GM12878 (cell line): ENCODE measurements around the gene DDX20. TPM values are rescaled to one million over a fixed set of nuclear protein-coding genes. Genes with fewer than 3 reads are reported as not detected.
A peak's percentile ranks its signal among the peaks of the same experiment; 100 is the strongest.

Source experiments
- ATF7 ChIP-seq: fragments of 450-650 bp; IDR thresholded peaks from 2 replicates; pipeline ENCODE4 v1.6.1; 2016; ENCODE audit warnings: low read depth, mild to moderate bottlenecking
- BRCA1 ChIP-seq: IDR thresholded peaks from 2 replicates; pipeline ENCODE4 v1.6.1; 2011; ENCODE audit warnings: low read depth, low read length, improper control_type of control experiment
- E2F8 ChIP-seq: fragments of 450-650 bp; IDR thresholded peaks from 2 replicates; pipeline ENCODE4 v1.6.1; 2018; ENCODE audit warnings: mild to moderate bottlenecking, low read depth, moderate library complexity; ENCODE audit not compliant: partially characterized antibody
- FOXK2 ChIP-seq: fragments of 450-650 bp; IDR thresholded peaks from 2 replicates; pipeline ENCODE4 v1.6.1; 2017; ENCODE audit warnings: mild to moderate bottlenecking, moderate library complexity
- KLF5 ChIP-seq: fragments of 450-650 bp; IDR thresholded peaks from 2 replicates; pipeline ENCODE4 v1.6.1; 2014; ENCODE audit warnings: mild to moderate bottlenecking; ENCODE audit not compliant: partially characterized antibody
- MTA2 ChIP-seq: fragments of 450-650 bp; IDR thresholded peaks from 2 replicates; pipeline ENCODE4 v1.6.1; 2016; ENCODE audit warnings: low read depth, mild to moderate bottlenecking, moderate library complexity
- MYC ChIP-seq: IDR thresholded peaks from 2 replicates; pipeline ENCODE4 v1.6.1; 2011; ENCODE audit warnings: mild to moderate bottlenecking, low read length, moderate library complexity, inconsistent platforms; ENCODE audit not compliant: insufficient read depth, insufficient replicate concordance, insufficient read length, severe bottlenecking
- NR2C1 ChIP-seq: fragments of 450-650 bp; IDR thresholded peaks from 2 replicates; pipeline ENCODE4 v1.6.1; 2017; ENCODE audit warnings: antibody characterized with exemption, mild to moderate bottlenecking, moderate library complexity
- PAX8 ChIP-seq: fragments of 450-650 bp; IDR thresholded peaks from 2 replicates; pipeline ENCODE4 v1.6.1; 2017; ENCODE audit warnings: mild to moderate bottlenecking, moderate library complexity
- POU2F2 ChIP-seq: IDR thresholded peaks from 3 replicates; pipeline ENCODE4 v1.6.1; 2011; ENCODE audit warnings: low read depth, mild to moderate bottlenecking, low read length, borderline replicate concordance
- SREBF1 ChIP-seq: IDR thresholded peaks from 2 replicates; pipeline ENCODE4 v1.6.1; 2012; ENCODE audit warnings: mild to moderate bottlenecking, low read length
- STAT1 ChIP-seq: fragments of 450-650 bp; conservative IDR thresholded peaks from 2 replicates; pipeline ENCODE4 v1.6.1; 2014; ENCODE audit warnings: antibody characterized with exemption, mild to moderate bottlenecking
- ZBED1 ChIP-seq: IDR thresholded peaks from 2 replicates; pipeline ENCODE4 v1.6.1; 2016; ENCODE audit warnings: borderline replicate concordance
- ZNF384 ChIP-seq: IDR thresholded peaks from 2 replicates; pipeline ENCODE4 v1.6.1; 2012; ENCODE audit warnings: low read depth, mild to moderate bottlenecking, low read length, improper control_type of control experiment, borderline replicate concordance
- ZSCAN29 ChIP-seq: fragments of 450-650 bp; IDR thresholded peaks from 2 replicates; pipeline ENCODE4 v1.6.1; 2017; ENCODE audit warnings: mild to moderate bottlenecking, moderate library complexity
- polyA plus RNA-seq, 11 experiments: library from polyadenylated mRNA; depleted of rRNA in 4 of 11; unstranded in 6 of 11; stranded (reverse) in 5 of 11; fragments of >200 nt; fragmentation: Nextera tagmentation in 4 of 11; fragmentation: Illumina TruSeq in 1 of 11; extraction: Ambion mirVana in 4 of 11; extraction: Trizol in 1 of 11; gene quantifications; 1 replicate in 1 of 11; 2 replicates in 10 of 11; pipeline versions ENCODE4 v1.2.1 to v1.2.3, GENCODE V29; 2011 to 2016; ENCODE audit warnings: inconsistent platforms in 2 of 11, missing spikeins in 2 of 11, low read depth in 1 of 11
- total RNA-seq, 4 experiments: library from RNA; depleted of rRNA in 3 of 4; stranded (reverse); fragments of >200 nt in 3 of 4; fragmentation: Illumina TruSeq in 1 of 4; extraction: Trizol in 1 of 4; gene quantifications; 2 replicates each; pipeline versions ENCODE4 v1.2.1 to v1.2.3, GENCODE V29; 2013 to 2021
- TF ChIP-seq, protein P1 (sequence below): fragments of 450-650 bp; formaldehyde crosslinking; IDR thresholded peaks from 2 replicates; pipeline ENCODE4 v1.4.0; 2020; ENCODE audit warnings: mild to moderate bottlenecking, moderate library complexity
- TF ChIP-seq, protein P2 (sequence below): fragments of 450-650 bp; IDR thresholded peaks from 2 replicates; pipeline ENCODE4 v1.6.1; 2017; ENCODE audit warnings: mild to moderate bottlenecking, low read depth, inconsistent platforms; ENCODE audit not compliant: poor library complexity, severe bottlenecking
- TF ChIP-seq, protein P3 (sequence below): fragments of 450-650 bp; IDR thresholded peaks from 2 replicates; pipeline ENCODE4 v1.6.1; 2018; ENCODE audit warnings: borderline replicate concordance, mild to moderate bottlenecking; ENCODE audit not compliant: partially characterized antibody

Gene DDX20
- total and polyA plus RNA-seq, 10 of the 15 experiments (the other 5 are each of a cell fraction or from before 2014, with no cell fraction given): 7.2 to 30.6 (median 25.1) TPM

- TF ChIP-seq KLF5 (no peak), MYC (no peak), PAX8 (no peak), MTA2 (0 out of 2 replicates have a peak, but pooled peaks have one; percentile 8), POU2F2 (peak; percentile 12; the same call in 1 of the 3 replicates), SREBF1 (peak; percentile 26; the same call in 1 of the 2 replicates), E2F8 (peak; percentile 100), FOXK2 (peak; percentile 53), ATF7 (peak; percentile 61; the same call in 1 of the 2 replicates), NR2C1 (peak; percentile 48; the same call in 1 of the 2 replicates), ZBED1 (0 out of 2 replicates have a peak, but pooled peaks have one; percentile 14), BRCA1 (peak; percentile 84), ZSCAN29 (no peak; the same call in 1 of the 2 replicates), ZNF384 (peak; percentile 55), STAT1 (peak; percentile 96; the same call in 1 of the 2 replicates)
- TF ChIP-seq, protein P1, sequence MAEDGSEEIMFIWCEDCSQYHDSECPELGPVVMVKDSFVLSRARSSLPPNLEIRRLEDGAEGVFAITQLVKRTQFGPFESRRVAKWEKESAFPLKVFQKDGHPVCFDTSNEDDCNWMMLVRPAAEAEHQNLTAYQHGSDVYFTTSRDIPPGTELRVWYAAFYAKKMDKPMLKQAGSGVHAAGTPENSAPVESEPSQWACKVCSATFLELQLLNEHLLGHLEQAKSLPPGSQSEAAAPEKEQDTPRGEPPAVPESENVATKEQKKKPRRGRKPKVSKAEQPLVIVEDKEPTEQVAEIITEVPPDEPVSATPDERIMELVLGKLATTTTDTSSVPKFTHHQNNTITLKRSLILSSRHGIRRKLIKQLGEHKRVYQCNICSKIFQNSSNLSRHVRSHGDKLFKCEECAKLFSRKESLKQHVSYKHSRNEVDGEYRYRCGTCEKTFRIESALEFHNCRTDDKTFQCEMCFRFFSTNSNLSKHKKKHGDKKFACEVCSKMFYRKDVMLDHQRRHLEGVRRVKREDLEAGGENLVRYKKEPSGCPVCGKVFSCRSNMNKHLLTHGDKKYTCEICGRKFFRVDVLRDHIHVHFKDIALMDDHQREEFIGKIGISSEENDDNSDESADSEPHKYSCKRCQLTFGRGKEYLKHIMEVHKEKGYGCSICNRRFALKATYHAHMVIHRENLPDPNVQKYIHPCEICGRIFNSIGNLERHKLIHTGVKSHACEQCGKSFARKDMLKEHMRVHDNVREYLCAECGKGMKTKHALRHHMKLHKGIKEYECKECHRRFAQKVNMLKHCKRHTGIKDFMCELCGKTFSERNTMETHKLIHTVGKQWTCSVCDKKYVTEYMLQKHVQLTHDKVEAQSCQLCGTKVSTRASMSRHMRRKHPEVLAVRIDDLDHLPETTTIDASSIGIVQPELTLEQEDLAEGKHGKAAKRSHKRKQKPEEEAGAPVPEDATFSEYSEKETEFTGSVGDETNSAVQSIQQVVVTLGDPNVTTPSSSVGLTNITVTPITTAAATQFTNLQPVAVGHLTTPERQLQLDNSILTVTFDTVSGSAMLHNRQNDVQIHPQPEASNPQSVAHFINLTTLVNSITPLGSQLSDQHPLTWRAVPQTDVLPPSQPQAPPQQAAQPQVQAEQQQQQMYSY (CRISPR knock-in tag): no peak
- TF ChIP-seq, protein P2, sequence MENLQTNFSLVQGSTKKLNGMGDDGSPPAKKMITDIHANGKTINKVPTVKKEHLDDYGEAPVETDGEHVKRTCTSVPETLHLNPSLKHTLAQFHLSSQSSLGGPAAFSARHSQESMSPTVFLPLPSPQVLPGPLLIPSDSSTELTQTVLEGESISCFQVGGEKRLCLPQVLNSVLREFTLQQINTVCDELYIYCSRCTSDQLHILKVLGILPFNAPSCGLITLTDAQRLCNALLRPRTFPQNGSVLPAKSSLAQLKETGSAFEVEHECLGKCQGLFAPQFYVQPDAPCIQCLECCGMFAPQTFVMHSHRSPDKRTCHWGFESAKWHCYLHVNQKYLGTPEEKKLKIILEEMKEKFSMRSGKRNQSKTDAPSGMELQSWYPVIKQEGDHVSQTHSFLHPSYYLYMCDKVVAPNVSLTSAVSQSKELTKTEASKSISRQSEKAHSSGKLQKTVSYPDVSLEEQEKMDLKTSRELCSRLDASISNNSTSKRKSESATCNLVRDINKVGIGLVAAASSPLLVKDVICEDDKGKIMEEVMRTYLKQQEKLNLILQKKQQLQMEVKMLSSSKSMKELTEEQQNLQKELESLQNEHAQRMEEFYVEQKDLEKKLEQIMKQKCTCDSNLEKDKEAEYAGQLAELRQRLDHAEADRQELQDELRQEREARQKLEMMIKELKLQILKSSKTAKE: peak; percentile 75
- TF ChIP-seq, protein P3, sequence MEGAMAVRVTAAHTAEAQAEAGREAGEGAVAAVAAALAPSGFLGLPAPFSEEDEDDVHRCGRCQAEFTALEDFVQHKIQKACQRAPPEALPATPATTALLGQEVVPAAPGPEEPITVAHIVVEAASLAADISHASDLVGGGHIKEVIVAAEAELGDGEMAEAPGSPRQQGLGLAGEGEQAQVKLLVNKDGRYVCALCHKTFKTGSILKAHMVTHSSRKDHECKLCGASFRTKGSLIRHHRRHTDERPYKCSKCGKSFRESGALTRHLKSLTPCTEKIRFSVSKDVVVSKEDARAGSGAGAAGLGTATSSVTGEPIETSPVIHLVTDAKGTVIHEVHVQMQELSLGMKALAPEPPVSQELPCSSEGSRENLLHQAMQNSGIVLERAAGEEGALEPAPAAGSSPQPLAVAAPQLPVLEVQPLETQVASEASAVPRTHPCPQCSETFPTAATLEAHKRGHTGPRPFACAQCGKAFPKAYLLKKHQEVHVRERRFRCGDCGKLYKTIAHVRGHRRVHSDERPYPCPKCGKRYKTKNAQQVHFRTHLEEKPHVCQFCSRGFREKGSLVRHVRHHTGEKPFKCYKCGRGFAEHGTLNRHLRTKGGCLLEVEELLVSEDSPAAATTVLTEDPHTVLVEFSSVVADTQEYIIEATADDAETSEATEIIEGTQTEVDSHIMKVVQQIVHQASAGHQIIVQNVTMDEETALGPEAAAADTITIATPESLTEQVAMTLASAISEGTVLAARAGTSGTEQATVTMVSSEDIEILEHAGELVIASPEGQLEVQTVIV: peak; percentile 29
Observed at GRCh38 chr1:111755331-111756123, at the start of gene DDX20 (continued).
